OCI-LY1 (cell line): Measurements from ENCODE around the gene NIPSNAP2.
"Not testable (repeated sequence)": the region's sequence is repeated elsewhere in the genome, so short reads cannot be mapped to it uniquely, and the experiment has no call there.

Source experiments
- H2AFZ ChIP-seq: fragments of 200-600 bp; sonication (generic), shearing (Covaris generic); 2 replicates; pipeline ENCODE4 v1.6.0; 2014; ENCODE audit warnings: antibody characterized with exemption, mild to moderate bottlenecking, low read length
- H3F3A ChIP-seq: fragments of 200-600 bp; sonication (generic), shearing (Covaris generic); 2 replicates; pipeline ENCODE4 v1.6.0; 2014; ENCODE audit warnings: mild to moderate bottlenecking, antibody characterized with exemption, low read length, moderate library complexity; ENCODE audit not compliant: insufficient read depth
- H3K27ac ChIP-seq: fragments of 200-600 bp; sonication (generic); 2 replicates; pipeline ENCODE4 v1.5.1; 2014; ENCODE audit warnings: low read length, mixed run types, mild to moderate bottlenecking, low read depth; ENCODE audit not compliant: poor library complexity, severe bottlenecking
- H3K27me3 ChIP-seq: fragments of 200-600 bp; sonication (generic); 2 replicates; pipeline ENCODE4 v1.6.0; 2014; ENCODE audit warnings: antibody characterized with exemption, mild to moderate bottlenecking, low read length, moderate library complexity; ENCODE audit not compliant: insufficient read depth
- H3K36me3 ChIP-seq: fragments of 200-600 bp; sonication (generic); 2 replicates; pipeline ENCODE4 v1.6.1; 2014; ENCODE audit warnings: mild to moderate bottlenecking, antibody characterized with exemption, low read length, moderate library complexity, mixed read lengths; ENCODE audit not compliant: insufficient read depth
- H3K4me1 ChIP-seq: fragments of 200-600 bp; sonication (generic); 2 replicates; pipeline ENCODE4 v1.5.1; 2014; ENCODE audit warnings: mild to moderate bottlenecking, low read length, moderate library complexity; ENCODE audit not compliant: insufficient read depth, severe bottlenecking
- H3K4me2 ChIP-seq: fragments of 200-600 bp; sonication (generic), shearing (Covaris generic); 2 replicates; pipeline ENCODE4 v1.6.1; 2014; ENCODE audit warnings: low read length
- H3K4me3 ChIP-seq: fragments of 200-600 bp; sonication (generic); 2 replicates; pipeline ENCODE4 v1.5.1; 2014; ENCODE audit warnings: low read length, low read depth, mild to moderate bottlenecking, mixed read lengths; ENCODE audit not compliant: poor library complexity, severe bottlenecking
- H3K79me2 ChIP-seq: fragments of 200-600 bp; shearing (Covaris generic); 2 replicates; pipeline ENCODE4 v1.6.1; 2016; ENCODE audit warnings: mixed run types, low read length, mixed read lengths; ENCODE audit not compliant: insufficient read depth
- H3K9ac ChIP-seq: fragments of 200-600 bp; sonication (generic), shearing (Covaris generic); 2 replicates; pipeline ENCODE4 v1.6.1; 2014; ENCODE audit warnings: mild to moderate bottlenecking, low read length, mixed read lengths
- H3K9me2 ChIP-seq: fragments of 200-600 bp; sonication (generic), shearing (Covaris generic); 2 replicates; pipeline ENCODE4 v1.6.1; 2014; ENCODE audit warnings: low read depth, mild to moderate bottlenecking, low read length, mixed read lengths
- H3K9me3 ChIP-seq: fragments of 200-600 bp; shearing (Covaris generic); 2 replicates; pipeline ENCODE4 v1.6.1; 2014; ENCODE audit warnings: low read length, mixed read lengths
- H4K20me1 ChIP-seq: fragments of 200-600 bp; sonication (generic), shearing (Covaris generic); 2 replicates; pipeline ENCODE4 v1.6.0; 2016; ENCODE audit warnings: mild to moderate bottlenecking, low read length; ENCODE audit not compliant: insufficient read depth
- CTCF ChIP-seq: fragments of 200-600 bp; sonication (generic), shearing (Covaris generic); IDR thresholded peaks from 2 replicates; pipeline ENCODE4 v1.5.1; 2017; ENCODE audit warnings: mild to moderate bottlenecking, antibody characterized with exemption, low read length, moderate library complexity, mixed read lengths
- EZH2 ChIP-seq: fragments of 200-600 bp; sonication (generic), shearing (Covaris generic); IDR thresholded peaks from 2 replicates; pipeline ENCODE4 v1.8.0; 2017; ENCODE audit warnings: borderline replicate concordance, mixed run types, mild to moderate bottlenecking, antibody characterized with exemption, low read length, moderate library complexity, mixed read lengths

Gene NIPSNAP2

GRCh38 chr7:56033671-56034432 lies 69.5 kb downstream of the NIPSNAP2 start:
- peaks cover 23% of the 10 kb centered on the region for H3K4me1 ChIP-seq
- H3K27me3 ChIP-seq, result no peaks in the 10 kb centered on the region
- H3K36me3 ChIP-seq, result peaks cover 22% of the 10 kb centered on the region
- H4K20me1 ChIP-seq, result no peaks in the 10 kb centered on the region
- no peak overlapping the region for H2AFZ ChIP-seq
- H3K9me3 ChIP-seq, result no peaks in the 10 kb centered on the region
- H3K27ac ChIP-seq, result peak overlapping the region; percentile 42
- H3K4me3 ChIP-seq, result peak overlapping the region; percentile 63
- peak overlapping the region; percentile 55 for H3K9ac ChIP-seq
- no peaks in the 10 kb centered on the region for H3K9me2 ChIP-seq
- H3F3A ChIP-seq, result no peaks in the 10 kb centered on the region
- peak; percentile 18; the same call in 1 of the 2 replicates for TF ChIP-seq CTCF
- no peak for TF ChIP-seq EZH2
- H3K4me2 ChIP-seq, result peak overlapping the region; percentile 70
- no peaks in the 10 kb centered on the region for H3K79me2 ChIP-seq

- H3K79me2 ChIP-seq, result no peaks in the 10 kb centered on the region
- H3K4me3 ChIP-seq, result no peak overlapping the region
- no peaks in the 10 kb centered on the region for H3F3A ChIP-seq
- no peaks in the 10 kb centered on the region for H4K20me1 ChIP-seq
- no peak overlapping the region for H3K4me2 ChIP-seq
- H3K36me3 ChIP-seq, result peaks cover 28% of the 10 kb centered on the region
- no peak overlapping the region for H3K9ac ChIP-seq
- no peaks in the 10 kb centered on the region for H3K27me3 ChIP-seq
- H2AFZ ChIP-seq, result no peak overlapping the region
- H3K27ac ChIP-seq, result no peak overlapping the region
- no peaks in the 10 kb centered on the region for H3K9me3 ChIP-seq
- H3K9me2 ChIP-seq, result no peaks in the 10 kb centered on the region
- H3K4me1 ChIP-seq, result no peaks in the 10 kb centered on the region
- TF ChIP-seq CTCF, result no peak
- no peak for TF ChIP-seq EZH2
Observed at GRCh38 chr7:56040730-56041129, 76.3 kb downstream of the NIPSNAP2 start.

- H3F3A ChIP-seq, H3K9me2 ChIP-seq, H4K20me1 ChIP-seq, H3K9ac ChIP-seq, H3K4me2 ChIP-seq, H3K27me3 ChIP-seq, H3K9me3 ChIP-seq, H2AFZ ChIP-seq, H3K79me2 ChIP-seq, H3K27ac ChIP-seq, H3K4me3 ChIP-seq: not testable (repeated sequence)
- peaks cover 23% of the 10 kb centered on the region for H3K4me1 ChIP-seq
- H3K36me3 ChIP-seq, result peaks cover 28% of the 10 kb centered on the region
Observed at GRCh38 chr7:56045758-56046157, 81.4 kb downstream of the NIPSNAP2 start.
